HL-60 (cell line): ENCODE data around the gene NPW.

Experiments used
- DNase-seq, 2 experiments: peaks; one replicate each; pipeline ENCODE4 v3.0.0-alpha.2; 2010 to 2020; ENCODE audit warnings: low read depth in 1 of 2, low spot score in 1 of 2
- H3K27ac ChIP-seq: fragments of 250-450 bp; sonication (Bioruptor Pico); replicated peaks from 2 replicates; pipeline ENCODE4 v1.5.1; 2020; ENCODE audit warnings: mild to moderate bottlenecking, moderate library complexity
- H3K27me3 ChIP-seq: fragments of 250-450 bp; sonication (Bioruptor Pico); 2 replicates; pipeline ENCODE4 v1.5.1; 2021; ENCODE audit warnings: mild to moderate bottlenecking, moderate library complexity; ENCODE audit not compliant: insufficient read depth, poor library complexity, severe bottlenecking
- H3K4me3 ChIP-seq: replicated peaks from 2 replicates; pipeline ENCODE4 v1.5.1; 2011; ENCODE audit warnings: mild to moderate bottlenecking, control low read depth, low read length; ENCODE audit not compliant: insufficient read depth
- CTCF ChIP-seq: IDR thresholded peaks from one replicate; pipeline ENCODE4 v1.5.1; 2011; ENCODE audit warnings: low read length, control low read depth, inconsistent platforms; ENCODE audit not compliant: insufficient read depth
- GABPA ChIP-seq: IDR thresholded peaks from 2 replicates; pipeline ENCODE4 v1.6.1; 2012; ENCODE audit warnings: low read depth
- POLR2AphosphoS5 ChIP-seq: IDR thresholded peaks from 2 replicates; pipeline ENCODE4 v1.6.1; 2012; ENCODE audit warnings: low read depth
- REST ChIP-seq: IDR thresholded peaks from 2 replicates; pipeline ENCODE4 v1.6.1; 2012; ENCODE audit warnings: low read depth; ENCODE audit not compliant: insufficient replicate concordance
- SPI1 ChIP-seq: IDR thresholded peaks from 2 replicates; pipeline ENCODE4 v1.6.1; 2012; ENCODE audit warnings: low read depth, mild to moderate bottlenecking, borderline replicate concordance

NPW gene

GRCh38 chr16:2053211-2053610 is 33.6 kb downstream of the NPW start:
- Histone ChIP-seq H3K27ac (no peak overlapping the region), H3K4me3 (no peak overlapping the region), H3K27me3 (no peaks in the 10 kb centered on the region)
- DNase-seq: no peak
- TF ChIP-seq CTCF: no peak
- TF ChIP-seq REST: no peak
- TF ChIP-seq SPI1: no peak
- TF ChIP-seq GABPA: no peak
- no peak for TF ChIP-seq POLR2AphosphoS5

- no peak for DNase-seq
Measured at GRCh38 chr16:2053897-2054296, 34.3 kb downstream of the NPW start.

More at GRCh38 chr16:2053897-2054296, 34.3 kb downstream of the NPW start:
- Histone ChIP-seq H3K27me3 (no peaks in the 10 kb centered on the region), H3K4me3 (no peak overlapping the region), H3K27ac (no peak overlapping the region)
- TF ChIP-seq SPI1 (no peak), CTCF (no peak), GABPA (no peak), POLR2AphosphoS5 (no peak), REST (no peak)
